ENCODE results near the gene PRR15.

Gene PRR15

GRCh38 chr7:29611941-29612544 lies 48.4 kb downstream of the PRR15 start:
- DNase-seq = no peak

GRCh38 chr7:29612596-29612995 lies 49.0 kb downstream of the PRR15 start:
- DNase-seq = no peak

DNA sequence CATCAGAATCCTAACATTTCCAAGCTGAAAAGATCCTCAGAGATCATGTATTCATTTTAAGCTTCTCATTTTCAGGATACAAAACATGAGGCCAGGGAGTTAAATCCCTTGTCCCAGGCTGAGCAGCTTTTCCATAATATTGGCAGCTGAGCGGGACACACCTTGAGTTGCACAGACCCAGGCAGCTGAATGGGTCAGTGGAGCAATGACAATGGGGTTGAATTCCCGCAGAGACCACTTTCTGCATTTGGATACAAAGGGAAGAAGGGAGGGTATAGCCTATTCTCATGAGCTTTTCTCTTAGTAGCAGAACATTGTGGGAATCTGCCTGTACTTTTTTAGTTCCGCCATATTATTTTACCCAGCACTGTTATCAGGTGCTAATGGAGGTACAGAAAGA lies 49.5 kb downstream of the PRR15 start:
- DNase-seq = no peak

GRCh38 chr7:29614229-29614628 lies 50.6 kb downstream of the PRR15 start:
- no peak for DNase-seq
